GM23338 (cell line): ENCODE data around the gene DYNC2H1.

Experiments used
- CREB1 ChIP-seq: fragments of 250-450 bp; sonication (Bioruptor Pico); IDR thresholded peaks from 2 replicates; pipeline ENCODE4 v1.5.0; 2020; ENCODE audit warnings: low read depth, mild to moderate bottlenecking, moderate library complexity
- EZH2 ChIP-seq: fragments of 200-600 bp; sonication (generic); IDR thresholded peaks from one replicate; pipeline ENCODE4 v1.8.0; 2017; ENCODE audit warnings: antibody characterized with exemption, mild to moderate bottlenecking, low read depth; ENCODE audit not compliant: unreplicated experiment
- EZH2phosphoT487 ChIP-seq: fragments of 200-600 bp; sonication (generic); IDR thresholded peaks from one replicate; pipeline ENCODE4 v1.8.1; 2018; ENCODE audit warnings: antibody characterized with exemption; ENCODE audit not compliant: unreplicated experiment
- JUNB ChIP-seq: IDR thresholded peaks from one replicate; pipeline ENCODE4 v1.6.1; 2016; ENCODE audit warnings: antibody characterized with exemption; ENCODE audit not compliant: unreplicated experiment
- POLR2AphosphoS5 ChIP-seq: IDR thresholded peaks from 2 replicates; pipeline ENCODE4 v1.6.1; 2016; ENCODE audit warnings: antibody characterized with exemption, low read depth
- TF ChIP-seq, protein P1 (sequence below), 2 experiments: fragments of 200-600 bp in 1 of 2; sonication (generic) in 1 of 2; conservative IDR thresholded peaks; 2 replicates each; pipeline versions ENCODE4 v1.5.1 to v1.6.1; 2016 to 2017; ENCODE audit warnings: antibody characterized with exemption in 2 of 2, low read depth in 2 of 2, mild to moderate bottlenecking in 2 of 2, moderate library complexity in 1 of 2
- TF ChIP-seq, protein P2 (sequence below): IDR thresholded peaks from one replicate; pipeline ENCODE4 v1.6.1; 2018; ENCODE audit warnings: antibody characterized with exemption; ENCODE audit not compliant: unreplicated experiment

GRCh38 chr11:103254123-103254522 is 144.9 kb downstream of the DYNC2H1 start:
- TF ChIP-seq, protein P1, sequence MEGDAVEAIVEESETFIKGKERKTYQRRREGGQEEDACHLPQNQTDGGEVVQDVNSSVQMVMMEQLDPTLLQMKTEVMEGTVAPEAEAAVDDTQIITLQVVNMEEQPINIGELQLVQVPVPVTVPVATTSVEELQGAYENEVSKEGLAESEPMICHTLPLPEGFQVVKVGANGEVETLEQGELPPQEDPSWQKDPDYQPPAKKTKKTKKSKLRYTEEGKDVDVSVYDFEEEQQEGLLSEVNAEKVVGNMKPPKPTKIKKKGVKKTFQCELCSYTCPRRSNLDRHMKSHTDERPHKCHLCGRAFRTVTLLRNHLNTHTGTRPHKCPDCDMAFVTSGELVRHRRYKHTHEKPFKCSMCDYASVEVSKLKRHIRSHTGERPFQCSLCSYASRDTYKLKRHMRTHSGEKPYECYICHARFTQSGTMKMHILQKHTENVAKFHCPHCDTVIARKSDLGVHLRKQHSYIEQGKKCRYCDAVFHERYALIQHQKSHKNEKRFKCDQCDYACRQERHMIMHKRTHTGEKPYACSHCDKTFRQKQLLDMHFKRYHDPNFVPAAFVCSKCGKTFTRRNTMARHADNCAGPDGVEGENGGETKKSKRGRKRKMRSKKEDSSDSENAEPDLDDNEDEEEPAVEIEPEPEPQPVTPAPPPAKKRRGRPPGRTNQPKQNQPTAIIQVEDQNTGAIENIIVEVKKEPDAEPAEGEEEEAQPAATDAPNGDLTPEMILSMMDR (conservative IDR thresholded peaks at IDR 0.05; ENCODE audit: low read depth in 2 of 2) = no peak
- TF ChIP-seq EZH2phosphoT487 (no peak), POLR2AphosphoS5 (no peak), CREB1 (no peak), EZH2 (no peak), JUNB (no peak)
- TF ChIP-seq, protein P2, sequence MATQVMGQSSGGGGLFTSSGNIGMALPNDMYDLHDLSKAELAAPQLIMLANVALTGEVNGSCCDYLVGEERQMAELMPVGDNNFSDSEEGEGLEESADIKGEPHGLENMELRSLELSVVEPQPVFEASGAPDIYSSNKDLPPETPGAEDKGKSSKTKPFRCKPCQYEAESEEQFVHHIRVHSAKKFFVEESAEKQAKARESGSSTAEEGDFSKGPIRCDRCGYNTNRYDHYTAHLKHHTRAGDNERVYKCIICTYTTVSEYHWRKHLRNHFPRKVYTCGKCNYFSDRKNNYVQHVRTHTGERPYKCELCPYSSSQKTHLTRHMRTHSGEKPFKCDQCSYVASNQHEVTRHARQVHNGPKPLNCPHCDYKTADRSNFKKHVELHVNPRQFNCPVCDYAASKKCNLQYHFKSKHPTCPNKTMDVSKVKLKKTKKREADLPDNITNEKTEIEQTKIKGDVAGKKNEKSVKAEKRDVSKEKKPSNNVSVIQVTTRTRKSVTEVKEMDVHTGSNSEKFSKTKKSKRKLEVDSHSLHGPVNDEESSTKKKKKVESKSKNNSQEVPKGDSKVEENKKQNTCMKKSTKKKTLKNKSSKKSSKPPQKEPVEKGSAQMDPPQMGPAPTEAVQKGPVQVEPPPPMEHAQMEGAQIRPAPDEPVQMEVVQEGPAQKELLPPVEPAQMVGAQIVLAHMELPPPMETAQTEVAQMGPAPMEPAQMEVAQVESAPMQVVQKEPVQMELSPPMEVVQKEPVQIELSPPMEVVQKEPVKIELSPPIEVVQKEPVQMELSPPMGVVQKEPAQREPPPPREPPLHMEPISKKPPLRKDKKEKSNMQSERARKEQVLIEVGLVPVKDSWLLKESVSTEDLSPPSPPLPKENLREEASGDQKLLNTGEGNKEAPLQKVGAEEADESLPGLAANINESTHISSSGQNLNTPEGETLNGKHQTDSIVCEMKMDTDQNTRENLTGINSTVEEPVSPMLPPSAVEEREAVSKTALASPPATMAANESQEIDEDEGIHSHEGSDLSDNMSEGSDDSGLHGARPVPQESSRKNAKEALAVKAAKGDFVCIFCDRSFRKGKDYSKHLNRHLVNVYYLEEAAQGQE = no peak
